ENCODE measurements around the gene DSTYK.

DSTYK gene

GRCh38 chr1:205140113-205140512 lies 71.4 kb downstream of the DSTYK start:
- TF ChIP-seq CTCF (conservative IDR thresholded peaks at IDR 0.05) = no peak
- TF ChIP-seq ZFX (IDR thresholded peaks at IDR 0.05) = no peak
- H3K27ac ChIP-seq = no peak overlapping the region

DNA sequence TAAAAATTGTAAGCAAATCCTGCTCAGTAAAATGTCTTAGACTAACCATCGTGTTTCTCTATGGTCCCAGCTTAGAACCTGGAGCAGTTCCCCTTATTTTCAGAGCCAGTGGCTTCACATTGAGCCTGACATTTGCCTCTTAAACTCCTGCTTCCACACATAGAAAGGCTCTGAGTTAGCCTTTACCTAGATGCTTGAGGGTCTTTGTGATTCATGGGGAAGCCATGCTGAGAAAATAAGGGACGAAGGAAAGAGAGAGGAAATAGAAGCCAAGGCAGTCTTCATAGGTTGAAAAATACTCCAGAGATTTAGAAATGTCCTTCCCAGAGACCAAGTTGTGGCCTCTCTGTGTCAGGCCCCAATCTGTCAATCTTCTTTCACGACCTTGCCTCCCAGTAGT lies 73.6 kb downstream of the DSTYK start:
- H3K27ac ChIP-seq = no peak overlapping the region
- TF ChIP-seq ZFX (IDR thresholded peaks at IDR 0.05) (no peak), CTCF (conservative IDR thresholded peaks at IDR 0.05) (no peak)

GRCh38 chr1:205133287-205133686 lies 78.2 kb downstream of the DSTYK start:
- no peak for TF ChIP-seq CTCF (conservative IDR thresholded peaks at IDR 0.05)
- TF ChIP-seq ZFX (IDR thresholded peaks at IDR 0.05) = no peak
- no peak overlapping the region for H3K27ac ChIP-seq

- TF ChIP-seq CTCF (conservative IDR thresholded peaks at IDR 0.05) (no peak), ZFX (IDR thresholded peaks at IDR 0.05) (no peak)
- no peak overlapping the region for H3K27ac ChIP-seq
Observed at GRCh38 chr1:205129447-205130029, 82.0 kb downstream of the DSTYK start.

- no peak for TF ChIP-seq CTCF (conservative IDR thresholded peaks at IDR 0.05)
- no peak for TF ChIP-seq ZFX (IDR thresholded peaks at IDR 0.05)
- H3K27ac ChIP-seq = no peak overlapping the region
Observed at GRCh38 chr1:205128050-205128449, 83.5 kb downstream of the DSTYK start.

- no peak overlapping the region for H3K27ac ChIP-seq
- TF ChIP-seq CTCF (conservative IDR thresholded peaks at IDR 0.05) (no peak), ZFX (IDR thresholded peaks at IDR 0.05) (no peak)
Observed at GRCh38 chr1:205127646-205128045, 83.9 kb downstream of the DSTYK start.

DNA sequence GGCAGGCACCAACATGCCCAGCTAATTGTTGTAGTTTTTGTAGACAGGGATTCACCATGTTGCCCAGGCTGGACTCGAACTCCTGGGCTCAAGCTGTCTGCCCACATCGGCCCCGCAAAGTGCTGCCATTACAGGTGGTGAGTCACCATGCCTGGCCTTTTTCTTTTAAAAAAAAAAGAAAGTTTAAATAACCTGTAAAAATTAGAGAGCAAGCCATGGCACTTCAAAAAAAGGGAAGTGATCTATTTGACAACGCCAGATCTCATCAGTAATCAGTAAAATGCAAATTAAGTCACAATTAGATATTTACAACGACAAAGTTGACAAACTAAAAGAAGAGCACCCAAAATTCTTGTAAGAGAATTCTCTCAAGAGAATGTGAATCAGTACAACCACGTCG lies 86.8 kb downstream of the DSTYK start:
- H3K27ac ChIP-seq = no peak overlapping the region
- no peak for TF ChIP-seq ZFX (IDR thresholded peaks at IDR 0.05)
- no peak for TF ChIP-seq CTCF (conservative IDR thresholded peaks at IDR 0.05)

Data from C4-2B (cell line).